HG03108 (cell line): ENCODE data around the gene ACTR2.
A peak's percentile ranks its signal among the peaks of the same experiment; 100 is the strongest.

Experiments used
- ATAC-seq: cut with Tn5 transposase; IDR thresholded peaks from one replicate; pipeline ENCODE4 v1.9.1; 2021; ENCODE audit warnings: moderate library complexity; ENCODE audit not compliant: unreplicated experiment

The ACTR2 gene

DNA sequence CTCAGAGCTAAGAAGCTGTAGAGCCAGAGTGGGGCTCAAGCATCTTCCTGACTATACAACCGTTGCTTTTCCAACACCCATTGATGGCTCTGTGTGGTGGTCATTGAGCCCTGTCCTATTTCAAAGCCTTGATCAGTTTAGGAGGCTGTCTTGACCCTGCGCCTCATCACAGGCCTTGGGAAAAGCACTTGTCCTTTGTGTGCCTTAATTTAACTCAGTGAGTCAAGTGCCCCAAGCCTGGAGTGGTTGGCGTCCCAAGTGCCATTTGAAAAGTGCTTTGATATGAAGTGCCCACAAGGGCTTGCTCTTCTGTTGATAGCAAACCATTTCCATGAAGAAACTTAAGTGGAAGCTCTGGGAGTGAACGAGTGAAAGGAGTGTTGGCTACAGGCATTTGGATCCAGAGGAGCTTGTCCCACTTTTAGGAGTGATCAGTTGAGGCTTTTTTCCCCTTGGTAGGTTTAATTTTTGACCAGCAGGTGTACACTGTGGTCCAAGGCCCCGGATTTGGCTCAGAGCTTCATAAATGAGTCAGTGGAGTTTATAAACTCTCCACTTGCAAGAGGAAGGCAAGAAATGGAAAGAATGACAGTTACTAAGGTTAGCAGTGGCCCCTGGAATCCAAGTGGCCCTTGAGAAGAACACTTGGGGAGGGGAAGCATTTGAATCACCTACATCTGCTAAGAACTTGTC lies 50.3 kb downstream of the ACTR2 start:
- no peak for ATAC-seq

DNA sequence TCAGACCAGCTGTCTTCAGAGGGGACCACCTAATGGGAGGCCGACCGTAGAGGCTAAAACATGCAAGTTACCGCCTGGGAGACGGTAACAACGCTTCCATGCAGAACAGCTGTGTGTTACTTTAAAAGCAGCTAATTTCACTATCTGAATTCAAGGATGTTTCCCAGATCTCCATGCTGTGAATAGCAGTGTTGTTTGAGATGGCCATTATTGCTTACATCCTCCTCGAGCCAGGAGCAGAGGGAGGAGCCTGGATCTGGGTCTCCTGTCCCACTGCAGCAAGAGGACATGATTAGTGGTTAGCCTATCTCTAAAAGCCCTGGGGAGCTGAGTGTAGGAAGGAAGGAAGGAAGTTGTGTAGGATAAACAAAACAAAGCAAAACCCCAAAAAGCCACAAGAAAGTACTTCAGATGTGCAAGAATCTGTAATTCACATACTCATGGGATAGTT lies 50.9 kb downstream of the ACTR2 start:
- ATAC-seq: no peak

DNA sequence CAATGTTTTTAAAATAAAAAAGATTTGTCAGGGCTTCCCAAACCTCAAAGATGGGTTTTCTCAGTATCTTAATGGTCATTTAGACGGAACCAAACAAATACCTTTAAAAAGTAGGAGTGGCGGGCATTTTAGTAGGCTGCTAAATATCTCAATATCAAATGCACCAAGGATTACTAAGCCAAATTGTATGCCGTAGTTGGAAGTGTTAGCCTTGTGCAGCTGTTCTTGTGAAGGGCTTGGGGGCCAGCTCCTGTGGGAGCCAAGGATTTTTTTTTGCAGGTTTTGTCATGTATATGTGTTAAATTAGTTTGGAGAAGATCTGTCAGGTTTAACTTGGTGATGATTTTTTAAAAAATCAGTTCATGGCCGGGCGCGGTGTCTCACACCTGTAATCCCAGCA lies 52.1 kb downstream of the ACTR2 start:
- ATAC-seq: no peak

GRCh38 chr2:65281627-65282351 lies 54.2 kb downstream of the ACTR2 start:
- no peak for ATAC-seq

GRCh38 chr2:65282477-65283053 lies 54.9 kb downstream of the ACTR2 start:
- ATAC-seq: no peak

DNA sequence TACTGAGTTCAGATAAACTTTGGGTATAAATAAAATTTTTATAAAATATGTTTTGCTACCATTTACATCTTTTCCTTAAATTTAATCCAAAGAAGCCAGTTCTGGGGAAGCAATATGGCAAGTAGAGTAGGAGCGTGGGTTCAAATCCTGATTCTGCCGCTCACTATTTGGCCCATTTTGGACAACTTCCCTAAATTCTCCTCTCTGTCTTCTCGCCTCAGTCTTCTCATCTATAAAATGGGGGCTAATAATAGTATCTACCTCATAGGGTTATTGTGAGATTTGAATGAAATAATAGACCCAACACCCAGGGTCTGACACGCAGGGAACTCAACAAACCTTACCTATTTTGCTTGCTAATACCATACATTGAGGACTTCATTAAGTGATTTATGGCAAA lies 59.7 kb downstream of the ACTR2 start:
- no peak for ATAC-seq

DNA sequence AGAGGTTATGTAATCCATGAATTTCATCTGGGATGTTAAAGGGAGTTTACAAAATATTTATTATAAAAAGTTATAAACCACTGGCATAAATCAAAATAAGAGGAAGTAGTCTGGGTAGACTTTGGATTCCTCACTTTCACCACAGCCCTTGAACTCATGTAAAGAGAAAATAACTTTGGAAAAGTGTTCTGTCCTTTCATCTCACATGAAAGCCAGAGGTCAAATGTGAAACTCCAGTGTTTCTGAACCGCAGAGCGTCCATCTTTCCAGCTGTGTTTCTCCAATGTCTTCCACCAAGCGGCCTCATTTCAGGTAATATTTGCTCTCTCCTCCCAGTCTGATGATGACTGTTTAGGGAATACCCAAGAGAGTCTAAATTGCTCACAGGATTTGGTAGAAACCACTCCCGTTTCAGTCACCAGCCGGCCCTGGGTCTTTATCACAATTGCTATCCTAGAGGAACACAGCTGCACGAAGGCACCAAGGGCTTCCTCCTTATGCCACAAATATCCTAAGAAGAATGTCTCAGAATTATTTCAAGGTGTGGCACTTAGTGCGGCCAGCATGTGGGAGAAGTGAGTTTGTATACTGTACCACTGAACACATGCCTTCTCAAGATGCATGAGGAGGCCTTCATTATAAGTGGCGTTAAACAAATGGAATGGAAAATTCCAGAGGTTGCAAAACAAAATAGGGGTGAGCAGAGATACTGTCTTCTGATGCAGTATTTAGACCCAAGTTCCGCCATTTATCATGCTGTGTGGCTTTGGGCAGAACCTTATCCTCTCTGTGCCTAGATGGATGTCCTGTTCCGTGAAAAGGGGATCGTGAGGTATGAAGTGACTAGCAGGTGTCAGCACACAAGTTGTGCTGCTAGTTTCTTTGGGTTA lies 63.8 kb downstream of the ACTR2 start:
- ATAC-seq: no peak

- no peak for ATAC-seq
Measured at GRCh38 chr2:65292106-65292400, 64.4 kb downstream of the ACTR2 start.

DNA sequence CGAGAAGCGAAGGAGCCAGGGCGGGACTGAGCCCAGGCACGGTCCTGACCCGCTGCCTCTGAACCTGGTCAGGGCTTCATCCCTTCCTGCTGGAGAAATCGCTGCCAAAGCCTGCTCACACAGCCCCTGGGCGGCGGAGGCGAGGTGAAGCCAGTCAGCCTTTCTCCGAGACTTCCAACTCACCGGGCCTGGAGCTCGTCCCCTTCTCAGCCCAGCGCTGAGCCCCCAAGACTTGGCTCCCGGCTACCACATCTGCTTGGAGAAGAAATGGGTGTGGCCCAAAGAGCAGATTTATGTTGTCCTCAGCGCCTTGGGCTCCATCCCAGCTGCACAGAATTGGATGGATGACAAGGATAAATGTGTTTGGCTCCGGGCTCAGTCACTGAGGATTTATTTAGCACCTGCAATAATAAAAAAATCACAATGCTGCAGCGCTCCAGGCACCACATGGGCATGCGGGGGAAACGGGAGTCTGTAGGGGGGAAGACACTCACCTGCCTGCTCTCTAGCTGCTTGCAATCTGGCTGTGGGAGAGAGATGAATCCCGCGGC lies 64.9 kb downstream of the ACTR2 start:
- ATAC-seq: no peak

DNA sequence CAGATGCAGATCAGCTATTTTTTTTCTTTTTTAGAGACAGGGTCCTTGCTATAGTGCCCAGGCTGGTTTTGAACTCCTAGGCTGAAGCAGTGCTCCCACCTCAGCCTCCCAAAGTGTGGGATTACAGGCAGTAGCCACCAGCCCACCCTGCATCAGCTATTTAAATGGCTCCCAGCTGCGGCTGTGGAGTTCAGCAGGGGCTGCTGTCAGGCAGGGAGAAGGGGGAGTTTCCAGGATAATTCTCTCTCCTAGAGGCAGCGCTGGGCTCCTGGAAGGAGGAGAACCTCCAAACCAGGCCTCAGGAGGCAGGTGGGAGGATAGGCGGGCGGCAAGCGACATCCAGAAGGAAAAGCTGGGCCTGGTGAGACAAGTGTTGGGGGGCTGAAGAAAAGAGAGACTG lies 65.7 kb downstream of the ACTR2 start:
- ATAC-seq: no peak

DNA sequence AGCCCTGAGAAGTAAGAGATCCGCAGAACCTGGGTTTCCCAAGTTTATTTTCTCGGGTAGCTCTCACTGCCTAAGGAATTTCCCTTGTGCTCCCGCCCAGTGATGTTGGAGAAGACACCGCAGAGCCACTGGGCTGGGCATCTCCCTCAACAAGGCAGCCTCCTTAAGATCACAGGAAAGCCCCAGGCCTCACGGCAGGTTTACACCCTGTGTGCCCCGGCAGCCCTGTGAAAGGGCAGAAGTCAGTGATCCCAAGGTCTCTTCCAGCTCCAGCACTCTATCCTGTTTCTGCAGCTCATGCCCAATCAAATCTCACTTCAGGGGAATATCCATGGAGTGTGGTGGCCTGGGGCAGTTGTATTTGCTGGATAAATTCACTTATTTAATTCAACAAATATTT lies 66.5 kb downstream of the ACTR2 start:
- no peak for ATAC-seq

- ATAC-seq: no peak
Measured at GRCh38 chr2:65294701-65295100, 67.1 kb downstream of the ACTR2 start.

DNA sequence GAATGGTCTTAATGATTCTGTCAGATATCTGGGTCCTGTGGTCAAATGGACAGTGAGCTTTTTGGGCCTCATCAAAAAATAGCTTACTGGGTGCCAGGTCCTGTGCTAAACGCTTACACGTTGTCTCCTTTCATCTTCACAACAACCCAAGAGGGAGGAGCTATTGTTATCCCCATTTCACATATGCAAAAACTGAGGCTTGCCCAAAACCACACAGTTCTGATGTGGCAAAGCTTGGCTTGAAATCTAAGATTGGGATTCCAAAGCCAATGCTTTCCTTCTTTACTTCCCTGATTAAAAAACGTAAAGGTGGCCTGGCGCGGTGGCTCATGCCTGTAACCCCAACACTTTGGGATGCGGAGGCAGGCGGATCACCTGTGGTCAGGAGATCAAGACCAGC lies 69.3 kb downstream of the ACTR2 start:
- no peak for ATAC-seq

DNA sequence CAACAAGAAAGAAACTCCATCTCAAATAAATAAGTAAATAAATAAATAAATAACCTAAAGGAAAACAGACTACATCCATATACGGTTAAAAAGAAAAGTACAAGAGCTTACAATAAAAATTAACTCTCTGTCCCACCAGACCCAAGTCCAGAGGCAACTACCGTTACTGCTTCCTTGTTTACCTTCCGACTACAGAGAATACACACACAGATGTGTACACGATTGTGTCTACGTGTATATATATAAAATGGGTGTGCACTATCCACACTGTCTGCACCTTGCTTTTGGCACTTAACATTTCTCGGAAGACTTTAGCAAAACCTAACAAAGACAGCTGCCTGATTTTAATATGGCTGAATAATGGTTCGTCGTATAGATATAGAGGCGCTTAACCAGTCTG lies 69.9 kb downstream of the ACTR2 start:
- no peak for ATAC-seq

- no peak for ATAC-seq
Measured at GRCh38 chr2:65298089-65298488, 70.5 kb downstream of the ACTR2 start.

DNA sequence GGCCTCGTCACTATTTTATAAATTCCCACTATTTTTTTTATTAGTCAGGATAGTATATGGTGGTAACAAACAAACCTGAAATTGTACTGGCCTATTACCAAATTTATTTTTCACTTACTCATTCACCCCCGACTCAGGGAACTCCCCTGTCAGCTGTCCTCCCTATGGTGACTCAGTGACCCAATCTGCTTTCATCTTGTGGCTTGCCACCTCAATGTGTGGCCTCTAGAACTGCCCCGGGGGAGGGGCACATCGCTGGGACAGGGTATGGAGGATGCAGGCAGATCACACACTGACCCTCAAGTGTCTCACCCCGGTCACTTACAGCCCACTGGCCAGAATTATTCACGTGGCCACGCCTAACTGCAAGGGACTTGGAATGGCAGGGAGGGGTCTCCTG lies 71.6 kb downstream of the ACTR2 start:
- no peak for ATAC-seq

DNA sequence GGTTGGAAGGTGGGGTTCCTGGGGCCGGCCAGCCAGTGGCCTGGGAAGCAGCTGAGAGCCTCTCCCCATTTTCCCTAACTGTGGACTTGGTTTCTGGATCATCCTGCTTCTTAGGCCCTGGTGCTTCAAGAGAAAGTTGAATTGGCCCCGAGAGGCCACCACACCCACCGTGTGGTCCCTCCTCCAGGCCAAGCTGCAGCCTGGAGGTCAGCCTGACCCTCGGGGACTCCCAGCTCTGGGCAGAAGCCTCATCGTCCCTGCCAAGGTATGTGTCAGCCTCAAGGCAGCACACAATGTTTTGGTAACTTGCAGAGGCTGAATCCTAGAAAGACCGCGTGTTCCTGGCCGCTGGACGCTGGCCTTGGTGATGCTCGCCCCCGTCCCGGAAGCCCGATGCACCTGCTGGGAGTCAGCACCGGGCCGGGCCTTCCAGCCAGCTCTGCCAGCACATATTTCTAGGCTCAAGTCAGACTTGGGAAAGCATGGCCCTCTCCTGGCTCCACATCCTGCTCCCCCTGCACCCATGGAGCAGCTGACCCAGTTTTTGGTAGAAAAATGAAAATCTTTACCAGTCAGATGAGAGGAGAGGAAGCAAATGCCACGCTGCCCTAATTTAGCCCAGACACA lies 72.6 kb downstream of the ACTR2 start:
- ATAC-seq: no peak

- ATAC-seq: peak; percentile 85
Measured at GRCh38 chr2:65300761-65301711, 73.4 kb downstream of the ACTR2 start.

DNA sequence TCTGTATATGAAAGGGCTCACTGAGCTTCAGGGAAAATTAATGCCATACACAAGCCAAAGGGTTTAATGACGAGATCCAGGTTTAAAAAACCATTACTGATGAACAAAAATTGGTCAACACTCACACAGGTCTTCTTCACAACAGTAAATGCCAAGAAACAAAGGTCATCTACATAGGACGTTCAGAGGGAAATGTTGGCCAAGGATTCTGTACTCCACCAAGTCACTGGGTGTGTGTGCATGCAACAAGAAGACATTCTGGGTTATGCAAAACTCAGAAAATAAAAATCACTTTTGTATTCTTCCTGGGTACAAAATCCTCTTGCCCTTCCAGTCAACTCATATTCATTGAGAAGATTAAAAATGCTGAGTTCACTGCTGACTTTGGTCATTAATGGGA lies 78.3 kb downstream of the ACTR2 start:
- ATAC-seq: no peak

DNA sequence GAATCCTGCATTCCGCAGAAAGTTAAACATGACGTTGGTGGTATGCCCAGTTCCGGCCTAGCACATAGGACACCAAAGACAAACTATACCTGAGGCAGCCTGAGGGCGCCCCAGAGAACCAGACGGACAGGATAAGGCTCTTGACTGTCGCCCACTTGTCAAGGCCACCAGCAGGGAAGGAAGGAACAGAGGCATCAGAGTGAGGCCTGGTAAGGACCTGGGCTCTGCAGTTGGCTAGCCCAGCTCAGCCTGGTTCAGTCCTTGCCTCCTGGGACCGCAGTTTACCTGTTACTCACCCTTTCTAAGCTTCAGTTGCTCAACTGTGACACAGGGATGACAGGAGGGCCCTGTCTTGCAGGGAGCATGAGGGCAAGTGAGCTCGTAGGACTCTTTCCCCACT lies 82.1 kb downstream of the ACTR2 start:
- ATAC-seq: no peak
